ENCODE measurements around the gene HOXC5. TPM values are rescaled to one million over a fixed set of nuclear protein-coding genes. Genes with fewer than 3 reads are reported as not detected.

The HOXC5 gene
- total RNA-seq, 1 donor from 2014 or later: not detected

- no peak for ATAC-seq (ENCODE audit: low read depth)
- H3K9me3 Mint-ChIP-seq: no peaks in the 10 kb centered on the region
- POLR2A ChIA-PET: no interaction called here
- H3K4me3 Mint-ChIP-seq: no peak overlapping the region
- peaks cover 33% of the 10 kb centered on the region for H3K4me1 Mint-ChIP-seq
- DNase-seq: no peak
- no peak overlapping the region for H3K27ac Mint-ChIP-seq
- CTCF ChIA-PET: interaction anchor here (1.2 kb wide), 1 partner anchor 189 kb away, joined by 3 read pairs; no protein-coding TSS in a partner anchor
- intact Hi-C loops (cut with micrococcal nuclease): no loop called here
- TF ChIP-seq CTCF (IDR thresholded peaks at IDR 0.05): no peak
- peaks cover 76% of the 10 kb centered on the region for H3K27me3 Mint-ChIP-seq
- no peaks in the 10 kb centered on the region for H3K36me3 Mint-ChIP-seq (ENCODE audit: low read depth)
Observed at GRCh38 chr12:54010053-54010971, 22.5 kb upstream of the HOXC5 start.

DNA sequence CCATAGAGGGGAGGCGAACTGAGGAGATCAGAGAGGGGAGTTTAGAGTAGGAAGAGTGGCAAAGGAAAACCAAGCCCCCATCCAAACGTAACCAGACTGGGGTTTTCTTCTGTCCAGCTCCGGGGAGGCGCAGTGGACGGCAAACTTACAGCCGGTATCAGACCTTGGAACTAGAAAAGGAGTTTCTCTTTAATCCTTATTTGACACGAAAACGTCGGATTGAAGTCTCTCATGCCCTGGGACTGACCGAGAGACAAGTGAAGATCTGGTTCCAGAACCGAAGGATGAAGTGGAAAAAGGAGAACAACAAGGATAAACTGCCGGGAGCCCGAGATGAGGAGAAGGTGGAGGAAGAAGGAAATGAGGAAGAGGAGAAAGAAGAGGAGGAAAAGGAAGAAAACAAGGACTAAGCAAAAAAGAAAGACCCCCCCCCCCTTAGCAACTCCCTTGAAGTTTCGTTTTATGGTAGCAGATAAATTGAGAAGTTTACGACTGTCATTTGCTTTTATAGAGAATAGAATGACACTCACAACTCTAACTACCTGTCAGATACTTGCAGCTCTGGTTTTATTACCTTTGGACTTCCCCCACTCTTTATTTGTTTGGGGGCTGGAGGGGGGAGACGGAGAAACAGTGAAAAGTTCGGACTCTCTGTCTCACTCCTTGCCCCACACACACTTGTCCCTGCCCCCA, 21.7 kb upstream of the HOXC5 start:
- H3K36me3 Mint-ChIP-seq (ENCODE audit: low read depth): no peaks in the 10 kb centered on the region
- H3K4me1 Mint-ChIP-seq: peaks cover 29% of the 10 kb centered on the region
- no peak overlapping the region for H3K27ac Mint-ChIP-seq
- TF ChIP-seq CTCF (IDR thresholded peaks at IDR 0.05): no peak
- intact Hi-C loops (cut with micrococcal nuclease): no loop called here
- peaks cover 74% of the 10 kb centered on the region for H3K27me3 Mint-ChIP-seq
- H3K4me3 Mint-ChIP-seq: no peak overlapping the region
- POLR2A ChIA-PET: interaction anchor here (0.7 kb wide), 1 partner anchor 22 kb away, joined by 3 read pairs; no protein-coding TSS in a partner anchor
- H3K9me3 Mint-ChIP-seq: no peaks in the 10 kb centered on the region
- CTCF ChIA-PET: interaction anchor here (1.2 kb wide), 1 partner anchor 188 kb away, joined by 3 read pairs; no protein-coding TSS in a partner anchor
- DNase-seq (no peak), ATAC-seq (ENCODE audit: low read depth) (no peak)

DNA sequence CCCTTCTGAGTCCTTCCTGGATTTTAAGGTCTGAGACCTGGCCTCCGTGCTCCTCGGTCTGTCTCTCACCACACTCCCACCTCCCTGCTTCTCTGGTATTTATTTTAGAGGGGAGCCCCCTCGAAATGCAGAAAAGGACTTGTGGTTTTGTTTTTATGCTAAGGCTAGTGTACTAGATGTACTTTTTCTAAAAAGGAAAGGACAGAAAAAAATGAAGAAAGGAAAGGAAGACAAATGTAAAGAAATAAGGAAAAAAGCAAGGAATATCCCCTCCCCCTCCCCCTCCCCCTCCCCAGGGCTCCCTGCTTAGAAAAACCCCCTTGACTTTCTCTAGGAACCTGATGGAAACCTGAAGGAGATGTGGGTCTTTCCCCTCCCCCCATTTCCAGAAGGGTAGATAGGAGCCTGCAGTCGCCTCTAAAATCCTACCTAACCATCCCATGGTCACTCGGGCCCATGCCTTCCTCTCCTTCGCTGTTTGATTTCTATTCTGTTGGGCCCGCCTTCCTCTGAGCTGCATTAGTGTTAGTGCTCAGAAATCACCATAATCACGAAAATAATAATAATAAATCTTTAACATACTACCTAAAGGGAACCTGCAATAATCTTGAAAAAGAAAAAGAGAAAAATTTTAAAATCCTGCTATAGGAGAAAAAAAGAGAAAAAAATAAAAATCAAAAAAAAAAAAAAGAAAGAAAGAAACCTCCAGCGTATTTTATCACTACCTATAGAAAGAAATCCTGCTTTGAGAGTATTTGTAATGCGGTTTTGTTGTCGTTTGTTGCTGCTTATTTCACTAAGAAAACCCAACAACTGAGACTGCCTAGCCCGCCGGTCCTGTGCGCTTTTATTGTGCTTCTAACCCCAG, 21.0 kb upstream of the HOXC5 start:
- Mint-ChIP-seq H3K36me3 (ENCODE audit: low read depth) (no peaks in the 10 kb centered on the region), H3K27ac (no peak overlapping the region), H3K4me3 (no peak overlapping the region), H3K4me1 (peaks cover 21% of the 10 kb centered on the region), H3K27me3 (peaks cover 71% of the 10 kb centered on the region), H3K9me3 (no peaks in the 10 kb centered on the region)
- TF ChIP-seq CTCF (IDR thresholded peaks at IDR 0.05): no peak
- DNase-seq (no peak), ATAC-seq (ENCODE audit: low read depth) (no peak)
- CTCF ChIA-PET: no interaction called here
- intact Hi-C loops (cut with micrococcal nuclease): no loop called here
- POLR2A ChIA-PET: interaction anchor here (0.7 kb wide), 1 partner anchor 22 kb away, joined by 3 read pairs; no protein-coding TSS in a partner anchor

GRCh38 chr12:54012631-54013409, 20.0 kb upstream of the HOXC5 start:
- ATAC-seq (ENCODE audit: low read depth) (no peak), DNase-seq (no peak)
- no peak overlapping the region for H3K4me3 Mint-ChIP-seq
- peaks cover 29% of the 10 kb centered on the region for H3K4me1 Mint-ChIP-seq
- H3K27me3 Mint-ChIP-seq: peaks cover 70% of the 10 kb centered on the region
- no peaks in the 10 kb centered on the region for H3K36me3 Mint-ChIP-seq (ENCODE audit: low read depth)
- CTCF ChIA-PET: interaction anchor here (2.0 kb wide), 1 partner anchor 195 kb away, joined by 6 read pairs; no protein-coding TSS in a partner anchor
- POLR2A ChIA-PET: no interaction called here
- no peaks in the 10 kb centered on the region for H3K9me3 Mint-ChIP-seq
- intact Hi-C loops (cut with micrococcal nuclease): no loop called here
- no peak overlapping the region for H3K27ac Mint-ChIP-seq
- TF ChIP-seq CTCF (IDR thresholded peaks at IDR 0.05): no peak
